Naive B cell (primary cell): ENCODE measurements around the gene ZNF697. TPM values are rescaled to one million over a fixed set of nuclear protein-coding genes. Genes with fewer than 3 reads are reported as not detected.
"Not testable (repeated sequence)": the region's sequence is repeated elsewhere in the genome, so short reads cannot be mapped to it uniquely, and the experiment has no call there.

Experiments
- ATAC-seq, 2 donors: fragments of 150-1000 bp; cut with Tn5 transposase; 2 replicates each; pipeline ENCODE4 v1.10.0; 2021; ENCODE audit warnings: low read depth in 2 of 2, mild to moderate bottlenecking in 2 of 2, moderate library complexity in 2 of 2
- DNase-seq: peaks from one replicate; pipeline ENCODE4 v3.0.0; 2022
- H3K27ac Mint-ChIP-seq, 6 donors: one replicate each; pipeline ENCODE4 v1.8.0; 2020 to 2022; ENCODE audit warnings: mild to moderate bottlenecking in 6 of 6, mixed read lengths in 6 of 6, moderate library complexity in 5 of 6, inconsistent platforms in 2 of 6
- H3K27me3 Mint-ChIP-seq, 3 donors: one replicate each; pipeline ENCODE4 v1.8.0; 2021 to 2022; ENCODE audit warnings: mixed read lengths in 3 of 3, mild to moderate bottlenecking in 1 of 3
- H3K36me3 Mint-ChIP-seq, 2 donors: one replicate each; pipeline ENCODE4 v1.8.0; 2020 to 2022; ENCODE audit warnings: mixed read lengths in 2 of 2, inconsistent platforms in 1 of 2, mild to moderate bottlenecking in 1 of 2
- H3K4me1 Mint-ChIP-seq, 3 donors: one replicate each; pipeline ENCODE4 v1.8.0; 2020 to 2022; ENCODE audit warnings: mixed read lengths in 3 of 3, inconsistent platforms in 1 of 3, mild to moderate bottlenecking in 1 of 3, moderate library complexity in 1 of 3
- H3K4me3 Mint-ChIP-seq, 8 donors: one replicate each; pipeline ENCODE4 v1.8.0; 2020 to 2022; ENCODE audit warnings: mild to moderate bottlenecking in 8 of 8, mixed read lengths in 8 of 8, moderate library complexity in 8 of 8, inconsistent platforms in 2 of 8
- H3K9me3 Mint-ChIP-seq, 7 donors: one replicate each; pipeline ENCODE4 v1.8.0; 2020 to 2022; ENCODE audit warnings: mixed read lengths in 7 of 7, mild to moderate bottlenecking in 5 of 7, inconsistent platforms in 2 of 7, moderate library complexity in 1 of 7
- polyA plus RNA-seq, 6 donors: library from polyadenylated mRNA; unstranded; fragments of 300-500 nt; fragmentation: Illumina TruSeq; gene quantifications; one replicate each; pipeline ENCODE4 v1.2.3, GENCODE V29; 2021; ENCODE audit warnings: low read depth in 6 of 6

Gene ZNF697
- polyA plus RNA-seq, 6 donors from 2014 or later, result not detected

DNA sequence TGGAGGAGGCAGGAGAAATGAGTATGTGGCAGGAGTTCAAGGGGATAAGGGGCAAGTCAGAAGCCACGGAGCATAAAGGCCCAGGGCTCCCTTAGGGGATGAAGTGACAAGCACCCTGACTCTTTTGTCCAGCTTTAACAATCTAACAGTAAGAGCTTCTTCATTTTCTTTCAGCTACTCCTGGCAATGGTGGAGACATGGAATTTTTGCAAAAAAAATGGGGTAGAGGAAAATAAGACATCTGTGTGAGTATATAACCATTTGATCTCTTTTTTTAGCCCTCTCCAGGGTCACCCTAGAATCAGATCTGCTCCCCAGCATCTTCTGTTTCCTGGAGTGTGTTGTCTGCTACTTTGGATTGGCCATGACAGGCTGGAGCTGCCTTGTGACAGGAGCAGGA is 47.1 kb downstream of the ZNF697 start:
- DNase-seq (no peak), ATAC-seq (no peak)
- Mint-ChIP-seq H3K9me3 (no peaks in the 10 kb centered on the region), H3K36me3 (no peaks in the 10 kb centered on the region), H3K27me3 (peaks cover 10 to 20% (median 13%) of the 10 kb centered on the region in 3 donors), H3K4me3 (no peak overlapping the region), H3K4me1 (no peaks in the 10 kb centered on the region), H3K27ac (no peak overlapping the region)

DNA sequence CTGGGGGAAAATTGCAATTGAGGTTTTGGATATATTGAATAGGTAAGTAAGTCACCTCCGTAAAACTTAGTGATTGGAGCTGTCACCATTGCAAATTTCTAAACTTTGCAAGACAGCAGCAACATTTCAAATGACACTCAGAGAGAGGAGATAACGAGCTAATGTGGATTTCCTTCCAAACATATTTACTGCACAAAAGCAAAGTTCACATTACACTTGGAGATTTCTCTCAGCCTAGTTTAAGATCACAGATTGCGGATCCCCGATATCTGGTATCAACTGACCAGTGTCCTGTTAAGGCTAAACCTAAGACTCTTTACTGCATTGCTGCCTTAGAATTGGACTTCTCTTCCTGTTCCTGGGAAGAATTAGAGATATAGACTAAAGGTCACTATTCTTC is 47.5 kb downstream of the ZNF697 start:
- Mint-ChIP-seq H3K27ac (no peak overlapping the region), H3K36me3 (no peaks in the 10 kb centered on the region)

DNA sequence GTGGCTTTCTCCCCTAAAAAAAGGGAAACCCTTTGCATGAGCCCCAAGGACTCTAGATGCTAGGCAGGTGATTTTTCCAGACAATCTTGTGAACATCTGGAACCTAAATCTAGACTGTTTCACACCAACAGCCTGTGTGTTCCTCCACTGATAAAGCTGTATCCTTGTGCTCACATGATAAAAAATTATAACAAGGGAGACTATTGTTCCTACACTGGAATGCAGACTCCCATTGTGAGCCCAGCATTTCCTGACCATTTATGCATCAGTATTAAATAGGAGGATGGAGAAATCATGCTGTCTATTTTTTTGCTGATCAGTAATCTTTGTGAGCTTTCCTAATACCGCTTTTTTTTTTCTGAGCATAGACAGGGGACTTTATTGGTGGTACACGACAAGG is 52.5 kb downstream of the ZNF697 start:
- DNase-seq, result no peak
- Mint-ChIP-seq H3K4me1 (no peaks in the 10 kb centered on the region), H3K9me3 (peaks cover 0 to 10% (median 3%) of the 10 kb centered on the region in 7 donors), H3K27ac (no peak overlapping the region), H3K4me3 (no peak overlapping the region), H3K27me3 (peaks cover 0 to 12% (median 5%) of the 10 kb centered on the region in 3 donors), H3K36me3 (no peaks in the 10 kb centered on the region)
- no peak for ATAC-seq

More for the DNA sequence above, 47.5 kb downstream of the ZNF697 start:
- peaks cover 10 to 20% (median 13%) of the 10 kb centered on the region in 3 donors for H3K27me3 Mint-ChIP-seq
- H3K4me3 Mint-ChIP-seq, result no peak overlapping the region
- ATAC-seq (no peak), DNase-seq (no peak)
- H3K9me3 Mint-ChIP-seq, result no peaks in the 10 kb centered on the region
- no peaks in the 10 kb centered on the region for H3K4me1 Mint-ChIP-seq

DNA sequence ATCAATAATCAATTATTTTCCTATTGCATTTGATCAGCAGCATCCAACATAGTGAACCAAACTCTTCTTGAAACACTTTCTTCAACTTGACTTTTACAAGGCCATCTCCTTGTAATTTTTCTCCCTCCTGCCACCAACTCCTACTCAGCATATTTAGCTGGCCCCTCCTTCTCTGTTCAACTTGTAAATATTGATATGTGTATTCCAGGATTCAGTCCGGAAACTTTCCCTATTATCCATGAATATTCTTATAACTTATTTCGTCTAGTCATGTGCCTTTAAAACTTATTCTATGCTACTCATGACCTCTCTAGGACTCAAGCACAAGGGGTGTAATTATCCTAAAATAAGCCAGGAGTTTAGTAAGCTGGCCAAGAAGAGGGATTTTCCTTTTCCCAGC is 52.9 kb downstream of the ZNF697 start:
- H3K36me3 Mint-ChIP-seq, result no peaks in the 10 kb centered on the region
- DNase-seq (no peak), ATAC-seq (no peak)
- no peak overlapping the region for H3K27ac Mint-ChIP-seq
- peaks cover 0 to 12% (median 1%) of the 10 kb centered on the region in 3 donors for H3K27me3 Mint-ChIP-seq
- no peak overlapping the region for H3K4me3 Mint-ChIP-seq
- H3K4me1 Mint-ChIP-seq, result no peaks in the 10 kb centered on the region
- H3K9me3 Mint-ChIP-seq, result peaks cover 0 to 10% (median 3%) of the 10 kb centered on the region in 7 donors

DNA sequence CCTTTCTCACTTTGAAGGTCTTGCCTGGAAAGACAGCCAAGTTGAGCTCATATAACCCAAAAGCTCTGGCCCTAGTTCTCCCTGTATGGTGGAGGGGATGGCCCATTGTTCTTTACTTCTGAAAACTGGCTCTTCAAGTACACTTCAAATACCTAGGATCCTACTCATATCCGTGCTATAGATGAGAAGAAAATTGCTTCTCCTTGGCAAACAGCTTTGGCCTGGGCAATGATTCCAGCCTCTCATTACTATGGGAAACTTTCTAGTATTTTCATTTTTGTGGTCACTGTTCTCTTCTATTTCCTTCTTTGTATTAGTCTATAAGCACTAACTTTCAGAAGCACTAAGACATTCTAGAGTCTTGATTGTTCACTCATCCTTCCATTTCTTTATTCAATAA is 53.7 kb downstream of the ZNF697 start:
- H3K9me3 Mint-ChIP-seq, result peaks cover 0 to 10% (median 3%) of the 10 kb centered on the region in 7 donors
- DNase-seq (no peak), ATAC-seq (no peak)
- H3K36me3 Mint-ChIP-seq, result no peaks in the 10 kb centered on the region
- H3K4me1 Mint-ChIP-seq, result no peaks in the 10 kb centered on the region
- no peak overlapping the region for H3K27ac Mint-ChIP-seq
- no peak overlapping the region for H3K4me3 Mint-ChIP-seq
- peaks cover 0 to 12% (median 0%) of the 10 kb centered on the region in 3 donors for H3K27me3 Mint-ChIP-seq

DNA sequence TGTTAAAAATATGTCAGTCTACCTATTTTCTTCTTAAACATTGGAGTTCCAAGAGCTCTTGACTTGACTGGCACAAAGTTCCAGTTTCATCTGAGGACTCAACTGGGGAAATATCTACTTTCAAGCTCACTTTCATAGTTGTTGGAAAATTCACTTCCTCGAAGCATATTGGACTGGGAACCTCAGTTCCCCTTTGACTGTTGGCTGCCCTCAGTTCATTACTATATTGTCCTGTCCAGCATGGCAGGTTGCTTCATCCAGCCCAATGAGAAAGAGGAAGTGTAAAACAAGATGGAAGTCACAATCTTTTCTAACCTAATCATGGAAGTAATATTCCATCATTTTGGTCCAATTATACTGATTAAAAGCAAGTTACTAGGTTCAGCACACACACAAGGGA is 54.3 kb downstream of the ZNF697 start:
- no peak overlapping the region for H3K4me3 Mint-ChIP-seq
- H3K36me3 Mint-ChIP-seq, result no peaks in the 10 kb centered on the region
- no peak overlapping the region for H3K27ac Mint-ChIP-seq
- DNase-seq (no peak), ATAC-seq (no peak)
- no peaks in the 10 kb centered on the region for H3K4me1 Mint-ChIP-seq
- peaks cover 0 to 16% (median 2%) of the 10 kb centered on the region in 3 donors for H3K27me3 Mint-ChIP-seq
- peaks cover 0 to 10% (median 3%) of the 10 kb centered on the region in 7 donors for H3K9me3 Mint-ChIP-seq

DNA sequence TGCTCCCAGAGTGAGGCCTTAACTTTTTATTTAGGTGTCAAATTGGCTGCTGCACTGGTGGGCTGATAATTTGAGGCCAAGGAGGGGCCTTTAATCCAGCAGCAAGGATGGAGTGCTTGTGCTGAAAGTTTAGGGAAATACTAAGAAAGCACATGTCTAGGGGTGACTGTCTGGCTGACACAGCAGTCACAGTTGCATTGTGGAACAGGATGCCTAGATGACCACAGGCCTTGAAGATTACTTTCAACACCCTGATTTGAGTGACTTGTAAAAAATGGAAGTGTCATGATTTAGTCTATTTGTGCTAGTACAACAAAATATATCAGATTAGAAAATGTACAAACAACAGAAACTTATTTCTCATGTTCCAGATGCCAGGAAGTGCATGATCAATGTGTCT is 57.7 kb downstream of the ZNF697 start:
- no peak overlapping the region for H3K27ac Mint-ChIP-seq
- H3K4me3 Mint-ChIP-seq, result no peak overlapping the region
- peaks cover 0 to 10% (median 3%) of the 10 kb centered on the region in 7 donors for H3K9me3 Mint-ChIP-seq
- DNase-seq (no peak), ATAC-seq (no peak)
- H3K36me3 Mint-ChIP-seq, result no peaks in the 10 kb centered on the region
- no peaks in the 10 kb centered on the region for H3K4me1 Mint-ChIP-seq
- peaks cover 0 to 19% (median 9%) of the 10 kb centered on the region in 3 donors for H3K27me3 Mint-ChIP-seq

DNA sequence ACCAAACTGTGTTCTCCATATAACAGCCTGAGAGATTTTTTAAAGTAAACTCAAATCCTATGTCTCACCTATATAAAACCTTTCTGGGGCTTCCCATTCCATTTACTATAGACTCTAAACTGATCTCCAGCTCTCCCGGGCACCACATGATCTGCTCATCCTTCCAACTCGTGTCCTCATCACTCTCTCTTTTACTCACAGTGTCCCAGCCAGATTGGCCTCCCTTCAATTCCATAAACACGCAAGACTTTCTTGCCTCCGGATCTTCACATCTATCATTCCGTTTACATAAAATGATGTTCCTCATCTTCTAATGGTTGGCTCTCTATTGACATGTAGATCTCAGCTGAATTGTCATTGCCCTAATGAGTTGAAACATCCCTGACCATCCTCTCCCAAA is 59.4 kb downstream of the ZNF697 start:
- H3K4me3 Mint-ChIP-seq, result no peak overlapping the region
- H3K27ac Mint-ChIP-seq, result no peak overlapping the region
- H3K27me3 Mint-ChIP-seq, result peaks cover 0 to 9% (median 7%) of the 10 kb centered on the region in 3 donors
- ATAC-seq (no peak), DNase-seq (no peak)
- peaks cover 0 to 8% (median 0%) of the 10 kb centered on the region in 7 donors for H3K9me3 Mint-ChIP-seq
- no peaks in the 10 kb centered on the region for H3K36me3 Mint-ChIP-seq
- H3K4me1 Mint-ChIP-seq, result no peaks in the 10 kb centered on the region

DNA sequence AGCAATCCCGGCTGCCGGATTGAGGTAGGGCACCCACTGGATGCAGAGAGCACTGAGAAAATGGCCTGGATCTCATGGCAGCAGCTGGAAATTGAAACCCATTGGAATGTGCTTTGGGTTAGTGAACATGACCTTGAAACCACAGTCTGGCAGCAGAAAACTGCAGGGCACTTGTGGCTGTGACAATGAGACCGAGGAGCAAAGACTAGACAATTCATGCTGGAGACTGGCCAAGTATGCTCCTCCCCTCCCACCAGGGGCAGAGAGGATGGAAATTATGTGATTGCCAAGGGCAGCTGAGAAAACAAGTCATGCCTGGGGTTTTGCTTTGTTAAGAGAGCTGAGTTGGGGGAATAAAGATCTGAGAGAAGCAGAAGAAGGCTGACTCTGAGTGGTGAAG is 60.7 kb downstream of the ZNF697 start:
- no peak overlapping the region for H3K27ac Mint-ChIP-seq
- no peaks in the 10 kb centered on the region for H3K4me1 Mint-ChIP-seq
- DNase-seq, result no peak
- H3K9me3 Mint-ChIP-seq, result no peaks in the 10 kb centered on the region
- H3K27me3 Mint-ChIP-seq, result peaks cover 0 to 9% (median 7%) of the 10 kb centered on the region in 3 donors
- no peak overlapping the region for H3K4me3 Mint-ChIP-seq
- H3K36me3 Mint-ChIP-seq, result no peaks in the 10 kb centered on the region
- no peak for ATAC-seq

DNA sequence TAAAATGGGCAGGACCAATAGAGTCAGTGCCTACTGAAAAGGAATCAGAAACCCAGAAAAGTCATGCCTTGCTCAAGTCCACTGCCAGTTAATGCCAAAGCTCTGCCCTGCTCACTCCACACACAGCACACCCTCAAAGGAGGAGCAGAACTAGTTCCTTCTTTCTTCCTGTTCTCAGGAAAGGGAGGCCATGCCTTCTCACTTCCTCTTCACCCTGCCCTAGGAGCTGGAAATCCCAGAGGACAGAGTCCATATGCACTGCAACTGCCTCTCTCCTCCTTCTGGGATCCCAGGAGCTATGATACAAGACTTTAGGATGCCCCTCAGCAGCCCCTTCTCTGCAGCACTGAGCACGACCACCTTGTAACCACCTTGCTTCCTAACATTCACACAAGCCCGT is 62.3 kb downstream of the ZNF697 start:
- H3K27me3 Mint-ChIP-seq, H3K4me1 Mint-ChIP-seq, ATAC-seq, H3K9me3 Mint-ChIP-seq, DNase-seq, H3K36me3 Mint-ChIP-seq, H3K27ac Mint-ChIP-seq: not testable (repeated sequence)
- H3K4me3 Mint-ChIP-seq, result peak overlapping the region in 1 of 8 donors; percentile 23

DNA sequence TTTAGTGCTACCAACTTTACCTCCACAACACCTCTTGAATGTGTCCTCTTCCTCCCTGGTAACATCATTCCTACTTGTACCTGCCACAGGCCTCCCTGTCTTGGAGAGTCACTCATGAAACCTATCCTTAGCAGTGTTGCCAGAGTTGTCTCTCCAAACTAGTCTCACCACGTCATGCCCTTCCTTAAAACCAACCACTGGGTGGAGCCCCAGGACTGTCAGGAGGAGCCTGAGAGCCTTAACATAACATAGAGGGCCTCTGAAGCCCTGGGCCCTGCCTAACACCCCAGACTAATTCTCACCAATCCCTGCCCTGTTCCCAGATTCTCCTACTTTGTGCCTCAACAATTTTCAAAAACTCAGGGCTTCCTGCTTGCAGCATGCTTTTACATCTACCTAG is 65.3 kb downstream of the ZNF697 start:
- peaks cover 0 to 4% (median 0%) of the 10 kb centered on the region in 3 donors for H3K27me3 Mint-ChIP-seq
- peaks cover 0 to 20% (median 3%) of the 10 kb centered on the region in 7 donors for H3K9me3 Mint-ChIP-seq
- H3K36me3 Mint-ChIP-seq, result no peaks in the 10 kb centered on the region
- DNase-seq (no peak), ATAC-seq (peak in 1 of 2 donors; percentile 28)
- H3K4me3 Mint-ChIP-seq, result no peak overlapping the region
- no peak overlapping the region for H3K27ac Mint-ChIP-seq
- no peaks in the 10 kb centered on the region for H3K4me1 Mint-ChIP-seq

DNA sequence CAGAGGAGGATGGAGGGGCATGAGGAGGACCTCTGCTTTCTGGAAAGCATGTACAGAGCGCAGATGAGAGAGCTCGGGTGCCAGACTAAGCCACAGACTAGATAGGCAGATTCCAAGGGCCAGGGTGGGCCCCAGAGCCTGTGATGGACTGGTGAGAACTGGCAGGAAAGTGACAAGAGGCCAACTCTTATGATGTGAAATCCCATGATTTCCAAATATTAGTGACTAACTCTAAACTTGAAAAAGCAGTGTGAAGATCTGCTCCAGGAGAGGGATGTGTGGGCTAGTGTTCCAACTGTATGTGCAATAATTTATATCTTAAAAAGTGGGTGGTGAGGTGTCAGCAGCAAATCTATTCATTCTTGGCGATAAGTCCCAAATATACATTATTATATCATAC is 67.0 kb downstream of the ZNF697 start:
- ATAC-seq, H3K36me3 Mint-ChIP-seq, H3K4me1 Mint-ChIP-seq, DNase-seq, H3K27me3 Mint-ChIP-seq: not testable (repeated sequence)
- Mint-ChIP-seq H3K4me3 (peak overlapping the region in 1 of 8 donors; percentile 67), H3K9me3 (peaks cover 0 to 20% (median 3%) of the 10 kb centered on the region in 7 donors), H3K27ac (peak overlapping the region in 1 of 6 donors; percentile 64)

DNA sequence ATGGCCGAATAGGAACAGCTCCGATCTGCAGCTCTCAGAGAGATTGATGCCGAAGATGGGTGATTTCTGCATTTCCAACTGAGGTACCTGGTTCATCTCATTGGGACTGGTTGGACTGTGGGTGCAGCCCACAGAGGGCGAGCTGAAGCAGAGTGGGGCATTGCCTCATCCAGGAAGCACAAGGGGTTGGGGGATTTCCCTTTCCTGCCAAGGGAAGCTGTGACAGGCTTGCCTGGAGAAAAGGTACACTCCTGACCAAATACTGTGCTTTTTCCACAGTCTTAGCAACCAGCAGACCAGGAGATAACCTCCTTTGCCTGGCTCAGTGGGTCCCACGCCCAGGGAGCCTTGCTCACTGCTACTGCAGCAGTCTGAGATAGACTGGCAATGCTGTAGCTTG is 74.2 kb downstream of the ZNF697 start:
- peaks cover 0 to 12% (median 10%) of the 10 kb centered on the region in 3 donors for H3K4me1 Mint-ChIP-seq
- no peak overlapping the region for H3K27ac Mint-ChIP-seq
- H3K36me3 Mint-ChIP-seq, result peaks cover 0 to 14% of the 10 kb centered on the region in 2 donors
- no peak for ATAC-seq
- no peak for DNase-seq
- H3K27me3 Mint-ChIP-seq, result peaks cover 0 to 19% (median 5%) of the 10 kb centered on the region in 3 donors
- H3K9me3 Mint-ChIP-seq, result peaks cover 0 to 13% (median 4%) of the 10 kb centered on the region in 7 donors
- no peak overlapping the region for H3K4me3 Mint-ChIP-seq

DNA sequence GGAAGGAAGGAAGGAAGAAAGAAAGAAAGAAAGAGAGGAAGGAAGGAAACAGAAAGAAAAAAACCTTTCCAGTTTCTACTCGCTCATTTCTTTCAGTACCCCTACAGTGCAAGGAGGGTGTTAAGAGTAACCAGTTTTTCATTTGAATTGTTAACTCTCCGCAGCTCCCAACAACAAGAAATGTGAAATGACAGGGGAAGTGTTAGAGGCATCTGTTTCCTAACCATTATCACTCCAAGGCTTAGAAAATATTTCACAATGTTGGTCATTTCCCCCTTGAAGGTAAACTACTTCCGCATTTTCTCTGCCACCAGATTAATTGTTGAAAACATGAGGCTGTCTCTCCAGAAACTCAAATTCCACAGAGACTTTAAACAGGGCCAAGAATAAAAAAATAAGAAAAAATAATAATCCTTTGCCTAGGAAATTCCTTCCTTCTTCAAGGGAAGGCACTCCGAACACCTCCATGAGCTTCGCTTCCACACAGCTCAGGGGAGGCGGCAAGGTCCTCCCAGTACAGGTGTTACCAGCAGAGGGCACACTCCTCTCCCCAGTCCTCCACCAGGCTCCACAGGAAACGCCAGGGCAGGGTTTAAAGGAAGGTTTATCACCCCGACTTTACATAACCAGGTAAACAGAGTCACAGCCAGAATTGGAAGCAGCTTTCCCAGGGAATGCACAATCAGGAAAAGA is 78.0 kb downstream of the ZNF697 start:
- ATAC-seq, result peak in 1 of 2 donors; percentile 12
- Mint-ChIP-seq H3K4me3 (peak overlapping the region in 1 of 8 donors; percentile 43), H3K4me1 (peaks cover 0 to 20% (median 11%) of the 10 kb centered on the region in 3 donors), H3K27ac (peak overlapping the region in 2 of 6 donors; percentile 19 to 70), H3K27me3 (peaks cover 5 to 15% (median 14%) of the 10 kb centered on the region in 3 donors)
- not testable (repeated sequence) for H3K9me3 Mint-ChIP-seq, H3K36me3 Mint-ChIP-seq, DNase-seq
